ENCODE data around the gene PDLIM5.
"Not testable (repeated sequence)": the region's sequence is repeated elsewhere in the genome, so short reads cannot be mapped to it uniquely, and the experiment has no call there.

The PDLIM5 gene

DNA sequence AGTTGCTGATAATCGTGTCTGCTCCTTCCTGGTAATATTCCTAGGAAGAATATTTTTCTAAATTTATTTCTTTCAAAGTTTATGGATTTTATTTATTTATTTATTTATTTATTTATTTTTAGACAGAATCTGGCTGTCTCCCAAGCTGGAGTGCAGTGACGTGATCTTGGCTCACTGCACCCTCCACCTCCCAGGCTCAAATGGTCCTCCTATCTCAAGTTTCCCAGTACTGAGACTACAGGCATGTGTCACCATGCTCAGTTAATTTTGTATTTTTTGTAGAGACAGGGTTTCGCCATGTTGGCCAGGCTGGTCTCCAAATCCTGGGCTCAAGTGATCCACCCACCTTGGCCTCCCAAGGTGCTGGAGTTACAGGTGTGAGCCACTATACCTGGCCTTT, 48.9 kb downstream of the PDLIM5 start:
- no peak for DNase-seq

DNA sequence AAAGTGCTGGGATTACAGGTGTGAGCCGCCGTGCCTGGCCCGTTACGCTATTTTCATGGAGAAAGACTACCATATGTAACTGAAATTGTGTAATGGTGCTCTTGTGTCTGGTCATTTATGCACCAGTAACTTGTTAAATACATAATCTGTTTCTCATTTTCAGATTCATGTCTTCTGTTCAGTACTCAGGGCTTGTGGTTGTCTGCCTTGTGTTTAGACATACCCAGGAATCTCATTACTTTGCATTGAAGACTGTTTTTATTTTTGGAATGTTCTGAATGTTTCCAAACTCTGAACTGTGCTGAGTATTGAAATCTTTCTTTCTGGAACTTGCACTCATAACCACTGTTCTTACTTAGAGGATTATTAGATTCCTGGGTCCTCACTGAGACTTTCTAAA, 52.8 kb downstream of the PDLIM5 start:
- no peak for DNase-seq

DNA sequence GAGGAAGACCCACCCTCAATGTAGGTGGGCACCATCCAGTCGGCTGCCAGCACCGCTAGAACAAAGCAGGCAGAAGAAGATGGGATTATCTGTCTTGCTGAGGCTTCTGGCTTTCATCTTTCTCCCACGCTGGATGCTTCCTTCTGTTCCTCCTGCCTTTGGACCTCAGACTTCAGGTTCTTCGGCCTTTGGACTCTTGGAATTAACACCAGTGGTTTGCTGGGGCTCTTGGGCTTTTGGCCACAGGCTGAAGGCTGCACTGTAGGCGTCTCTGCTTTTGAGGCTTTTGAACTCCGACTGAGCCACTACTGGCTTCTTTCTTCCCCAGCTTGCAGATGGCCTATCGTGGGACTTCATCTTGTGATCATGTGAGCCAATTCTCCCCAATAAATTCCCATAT, 55.1 kb downstream of the PDLIM5 start:
- DNase-seq: no peak

DNA sequence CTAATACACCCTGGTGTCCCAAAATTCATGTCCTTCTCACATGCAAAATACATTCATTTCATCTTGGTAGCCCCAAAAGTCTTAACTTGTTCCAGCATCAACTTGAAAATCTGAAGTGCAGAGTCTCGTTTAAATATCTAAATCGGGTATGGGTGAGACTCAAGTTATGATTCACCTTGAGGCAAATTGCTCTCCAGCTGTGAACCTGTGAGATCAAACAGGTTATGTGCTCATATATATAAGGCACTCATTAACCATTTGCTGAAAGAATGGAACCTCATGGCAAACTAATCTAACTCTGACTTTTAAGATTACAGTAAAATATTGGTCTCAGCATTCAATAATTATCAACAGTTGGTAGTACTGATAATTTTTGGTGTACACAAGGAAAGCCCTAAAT, 55.5 kb downstream of the PDLIM5 start:
- no peak for DNase-seq

DNA sequence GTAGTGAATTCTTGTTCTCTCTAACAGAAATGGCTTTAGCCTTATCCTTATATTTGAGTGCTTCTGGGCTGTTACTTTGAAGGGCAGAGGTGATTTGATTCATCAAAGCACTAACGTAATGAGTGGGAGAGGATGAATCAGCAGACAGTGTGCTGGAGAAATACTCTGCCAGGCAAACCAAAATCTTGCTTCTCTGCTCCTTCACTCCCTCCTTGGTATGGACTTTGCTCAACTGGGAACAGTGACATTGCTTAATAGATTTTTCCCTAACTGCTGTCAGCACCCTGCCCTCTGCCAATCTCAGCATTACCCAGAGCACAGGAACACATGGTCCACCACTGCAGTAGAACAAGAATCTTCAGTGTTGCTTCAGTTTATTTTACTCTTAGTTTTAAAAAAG, 56.0 kb downstream of the PDLIM5 start:
- no peak for DNase-seq

DNA sequence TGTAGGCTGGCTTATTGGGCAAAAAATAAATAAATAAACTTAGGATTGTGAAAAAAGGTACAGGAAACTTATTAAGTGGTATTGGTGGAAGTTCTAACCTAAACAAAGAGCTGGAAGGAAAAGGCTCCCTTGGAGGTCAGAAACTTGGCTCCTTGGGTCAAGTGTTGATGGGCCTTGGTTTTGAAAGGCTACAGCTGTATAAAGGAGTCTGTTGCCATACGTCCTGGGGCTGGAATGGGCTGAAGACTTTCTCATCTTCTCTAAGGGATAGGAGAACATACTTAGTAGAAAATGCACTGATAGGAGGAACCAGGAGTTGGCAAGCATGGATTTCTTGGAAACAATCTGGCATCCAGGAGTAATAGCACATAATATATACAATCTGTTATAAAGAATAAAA, 56.6 kb downstream of the PDLIM5 start:
- no peak for DNase-seq

DNA sequence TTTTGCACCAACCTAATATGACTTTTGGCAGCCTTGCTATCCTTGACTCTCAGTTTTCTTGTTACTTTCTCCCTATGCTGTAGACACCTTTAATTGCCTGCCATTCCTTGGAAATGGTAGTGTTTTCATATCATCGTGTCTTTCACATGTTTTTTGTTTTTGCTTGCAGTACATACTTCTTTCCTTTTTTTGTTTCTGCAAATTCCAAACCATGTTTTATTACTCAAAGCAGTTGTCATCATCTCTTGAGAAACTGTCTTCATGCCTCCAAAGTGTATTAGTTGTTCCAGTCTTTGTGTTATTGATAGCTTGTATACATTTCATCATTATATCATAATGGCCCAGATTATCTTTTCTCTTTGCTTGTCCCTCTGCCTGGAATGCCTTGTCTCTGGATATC, 57.1 kb downstream of the PDLIM5 start:
- no peak for DNase-seq

DNA sequence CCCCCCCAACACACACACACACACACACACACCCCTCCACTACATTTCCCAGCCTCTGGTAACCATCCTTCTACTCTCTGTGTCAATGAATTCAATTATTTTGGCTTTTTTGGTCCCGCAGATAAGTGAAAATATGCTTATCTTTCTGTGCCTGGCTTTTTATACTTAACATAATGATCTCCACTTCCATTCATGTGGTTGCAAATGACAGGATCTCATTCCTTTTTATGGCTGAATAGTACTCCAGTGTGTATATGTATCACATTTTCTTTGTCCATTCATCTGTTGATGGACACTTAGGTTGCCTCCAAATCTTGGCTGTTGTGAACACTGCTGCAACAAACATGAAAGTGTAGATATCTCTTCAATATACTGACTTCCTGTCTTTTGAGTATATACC, 59.8 kb downstream of the PDLIM5 start:
- DNase-seq: no peak

DNA sequence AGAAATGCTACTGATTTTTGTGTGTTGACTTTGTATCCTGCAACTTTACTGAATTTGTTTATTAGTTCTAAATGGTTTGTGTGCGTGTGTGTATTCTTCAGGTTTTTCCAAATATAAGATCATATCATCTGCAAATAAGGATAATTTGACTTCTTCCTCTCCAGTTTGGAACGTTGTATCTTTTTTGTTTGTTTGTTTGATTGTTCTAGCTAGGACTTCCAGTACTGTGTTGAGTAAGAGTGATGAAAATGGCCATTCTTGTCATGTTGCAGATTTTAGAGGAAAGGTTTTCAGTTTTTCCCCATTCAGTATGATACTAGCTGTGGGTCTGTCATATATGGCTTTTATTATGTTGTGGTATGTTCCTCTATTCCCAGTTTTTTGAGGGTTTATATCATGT, 61.8 kb downstream of the PDLIM5 start:
- DNase-seq: not testable (repeated sequence)

DNA sequence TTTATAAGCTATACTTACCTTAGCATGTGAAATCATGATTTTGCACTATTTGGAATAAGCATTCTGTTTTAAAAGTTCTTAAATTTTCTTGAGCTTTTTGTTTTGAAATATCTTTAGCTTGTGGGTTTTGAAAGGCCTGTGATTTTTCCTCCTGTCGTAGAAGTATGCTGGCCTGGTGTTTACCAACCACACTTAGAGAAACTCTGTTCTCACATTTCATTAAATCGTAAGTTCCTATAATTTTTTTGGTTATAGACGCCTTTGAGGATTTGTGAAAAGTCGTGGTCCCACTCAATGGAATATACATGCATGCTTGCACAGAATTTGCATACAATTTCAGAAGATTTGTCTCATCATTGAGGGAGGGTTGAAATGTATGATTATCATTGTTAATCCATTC, 63.6 kb downstream of the PDLIM5 start:
- no peak for DNase-seq

DNA sequence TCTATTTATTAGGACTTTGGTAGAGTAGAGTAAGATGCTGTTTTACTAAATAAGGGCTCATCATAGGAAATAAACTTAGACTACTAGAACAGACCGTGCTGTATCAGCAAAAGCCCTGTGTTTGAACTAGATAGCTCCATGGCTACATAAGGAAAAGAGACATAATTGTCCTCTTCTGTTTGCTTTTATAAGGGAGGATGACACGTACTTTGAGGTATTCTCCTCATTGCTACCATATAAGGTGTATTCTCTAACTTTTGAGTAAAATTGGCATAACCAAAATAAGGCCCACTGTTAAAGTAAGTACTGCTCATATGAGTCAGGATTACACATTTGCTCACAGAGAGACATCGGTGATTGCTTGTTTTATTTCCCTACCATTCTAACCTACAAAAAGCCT, 64.3 kb downstream of the PDLIM5 start:
- no peak for DNase-seq

DNA sequence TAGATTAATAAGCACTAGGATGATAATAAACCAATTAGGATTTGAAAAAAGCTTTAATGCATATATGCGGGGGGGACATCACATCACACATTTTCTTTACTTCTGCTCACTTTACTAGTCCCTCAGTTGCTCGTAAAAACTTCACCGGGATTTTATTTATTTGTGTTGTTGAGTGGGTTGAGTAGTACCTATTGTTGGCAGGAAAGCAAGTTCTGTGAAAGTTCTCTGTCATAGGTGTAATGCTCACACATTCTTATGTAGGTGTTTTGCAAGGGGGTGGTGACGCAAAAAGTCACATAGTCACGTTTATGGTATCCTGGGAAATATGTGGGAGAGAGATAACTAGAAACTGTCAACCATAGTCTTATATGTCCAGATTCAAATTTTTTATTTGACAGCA, 65.3 kb downstream of the PDLIM5 start:
- DNase-seq: no peak

DNA sequence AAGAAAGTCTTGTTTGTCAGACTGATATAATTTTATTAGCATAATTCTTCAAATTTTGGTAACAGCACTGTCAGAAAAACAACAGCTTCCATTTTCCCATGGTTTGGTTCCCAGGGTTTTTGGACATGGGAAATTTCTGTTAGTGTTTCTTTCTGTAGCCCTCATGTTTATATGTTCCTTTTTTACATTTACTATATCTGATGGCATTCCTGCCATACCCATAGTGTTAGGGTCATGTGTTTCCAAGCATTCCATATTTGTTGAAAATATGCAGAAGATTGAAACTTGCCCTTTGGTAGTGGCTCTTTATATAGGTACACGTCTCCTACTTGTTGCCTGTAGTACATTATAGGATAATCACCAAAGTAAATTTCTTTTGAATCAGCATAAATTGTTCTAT, 65.8 kb downstream of the PDLIM5 start:
- no peak for DNase-seq

DNA sequence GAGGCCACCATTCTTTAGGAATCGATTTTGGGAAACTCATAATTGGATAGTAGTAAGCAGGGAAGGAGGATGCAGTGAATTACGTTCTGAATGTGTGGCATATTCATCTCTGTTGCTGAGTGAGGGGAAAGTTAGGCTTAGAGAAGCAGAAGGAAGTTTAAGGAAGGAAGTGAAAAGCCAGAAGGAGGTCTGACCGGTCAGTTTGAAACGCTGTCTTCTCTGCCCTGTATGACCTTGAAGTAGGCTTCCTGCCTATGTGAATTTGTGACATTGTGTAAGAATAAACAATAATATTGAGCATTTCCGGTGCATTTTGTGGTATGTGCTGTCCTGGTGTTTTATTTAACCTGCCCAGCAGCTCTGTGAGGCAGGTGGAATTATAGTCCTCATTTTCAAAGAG, 67.3 kb downstream of the PDLIM5 start:
- no peak for DNase-seq

DNA sequence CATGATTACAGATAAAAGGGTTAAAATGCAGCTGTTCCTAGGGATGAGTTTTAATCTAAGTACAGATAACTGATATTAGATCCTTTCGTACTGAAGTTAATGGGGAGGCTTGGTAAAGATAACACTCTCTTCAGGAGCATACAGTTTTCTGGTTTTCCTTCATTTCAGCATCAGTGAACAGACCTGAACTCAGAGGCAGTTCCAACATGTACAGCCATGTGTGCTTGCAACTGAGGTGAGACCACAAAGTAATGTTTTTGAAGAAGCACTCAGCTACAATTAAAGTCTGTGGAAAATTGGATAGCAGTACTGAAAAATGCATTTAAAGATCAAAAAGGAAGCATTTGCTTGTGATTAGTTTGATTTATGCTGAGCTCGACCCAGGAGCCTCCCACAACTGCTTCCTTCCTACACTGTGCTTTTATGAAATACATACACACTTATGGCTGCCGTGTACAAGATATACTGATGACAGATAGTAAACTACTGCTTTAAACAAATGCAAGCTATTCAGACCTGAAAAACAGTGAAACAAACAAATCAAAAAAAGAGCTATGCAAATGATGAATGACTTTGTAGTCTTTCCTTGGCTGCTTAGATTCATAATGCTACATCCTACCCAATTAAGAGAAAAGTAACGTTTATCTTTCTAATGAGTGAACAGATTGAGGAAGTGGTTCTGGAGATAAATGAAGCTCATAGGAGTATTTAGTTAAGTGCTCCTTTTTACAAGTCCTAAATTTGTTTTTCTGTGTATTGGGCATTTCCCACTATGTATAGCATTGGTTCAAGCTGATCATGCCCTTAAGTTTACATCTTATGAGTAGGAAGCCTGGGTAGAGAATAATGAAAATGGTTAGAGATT, 68.4 kb downstream of the PDLIM5 start:
- DNase-seq: no peak

DNA sequence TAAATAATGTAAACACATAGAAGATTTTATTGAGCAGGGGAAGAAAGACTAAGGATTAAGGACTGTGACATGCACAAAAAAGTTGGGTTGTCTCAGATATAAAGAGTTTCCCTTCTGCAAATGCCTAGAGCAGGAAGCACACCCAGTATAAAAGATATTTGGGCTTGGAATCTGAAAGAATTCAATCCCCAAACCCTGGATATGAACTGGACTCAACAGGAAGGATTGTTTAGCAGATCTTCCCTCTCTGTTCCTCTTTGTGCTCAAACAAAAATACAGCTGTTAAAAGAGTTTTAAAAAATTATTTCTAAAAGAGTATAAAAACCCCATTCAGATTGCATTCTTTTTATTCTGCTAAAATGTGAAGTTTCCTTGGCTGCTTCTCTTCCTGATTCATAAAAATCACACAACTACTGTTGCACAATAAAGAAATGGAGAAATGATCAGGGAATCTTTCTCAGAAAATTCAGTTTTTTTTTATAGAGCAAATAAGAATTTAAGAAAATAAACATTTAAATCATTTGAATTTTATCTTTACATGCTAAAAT, 71.4 kb downstream of the PDLIM5 start:
- DNase-seq: no peak

DNA sequence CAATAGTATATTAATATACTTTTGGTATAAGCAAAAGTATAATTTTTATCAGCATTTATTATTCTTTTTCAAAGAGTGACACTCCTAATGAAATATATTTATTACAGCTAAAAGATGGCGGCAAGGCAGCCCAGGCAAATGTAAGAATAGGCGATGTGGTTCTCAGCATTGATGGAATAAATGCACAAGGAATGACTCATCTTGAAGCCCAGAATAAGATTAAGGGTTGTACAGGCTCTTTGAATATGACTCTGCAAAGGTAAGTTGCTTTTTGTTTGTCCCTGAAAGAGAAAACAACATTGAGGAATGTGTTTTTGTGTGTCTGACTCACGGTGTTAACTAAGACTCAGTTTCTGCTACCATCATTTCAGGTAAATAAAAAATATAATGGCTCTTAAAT, 71.9 kb downstream of the PDLIM5 start:
- no peak for DNase-seq

DNA sequence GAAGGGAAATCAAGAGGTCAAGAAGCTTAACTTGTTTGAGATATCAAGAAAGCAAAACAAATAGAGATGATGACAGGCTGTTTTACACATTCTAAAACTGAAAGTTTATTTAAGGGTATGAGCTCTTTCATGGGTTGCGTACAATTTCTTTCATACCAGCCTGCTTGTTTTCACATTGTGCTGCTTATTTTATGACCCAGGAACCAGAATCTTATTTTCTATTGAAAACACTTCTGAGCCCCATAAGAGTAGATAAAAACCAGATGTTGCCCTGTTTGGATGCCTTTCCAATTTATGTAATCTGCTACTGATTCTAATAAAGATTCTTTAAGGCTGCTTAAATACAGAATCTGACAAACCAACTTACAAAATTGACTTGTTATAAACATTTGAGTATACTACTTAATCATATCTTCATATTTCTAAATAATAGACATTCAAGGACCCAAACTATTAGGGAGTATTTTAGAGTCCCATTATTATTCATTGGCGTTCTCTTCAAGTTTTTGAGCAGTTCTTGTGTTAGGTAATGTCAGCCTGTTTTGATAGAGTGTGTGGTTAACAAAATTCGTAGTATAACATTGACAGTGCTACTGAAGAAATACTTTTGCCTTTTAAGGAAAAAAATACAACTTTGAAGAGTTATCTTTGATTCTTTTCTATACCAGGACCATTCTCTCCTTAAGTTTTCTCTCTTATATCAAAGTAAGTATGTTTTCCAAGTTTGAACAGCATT, 74.4 kb downstream of the PDLIM5 start:
- no peak for DNase-seq

DNA sequence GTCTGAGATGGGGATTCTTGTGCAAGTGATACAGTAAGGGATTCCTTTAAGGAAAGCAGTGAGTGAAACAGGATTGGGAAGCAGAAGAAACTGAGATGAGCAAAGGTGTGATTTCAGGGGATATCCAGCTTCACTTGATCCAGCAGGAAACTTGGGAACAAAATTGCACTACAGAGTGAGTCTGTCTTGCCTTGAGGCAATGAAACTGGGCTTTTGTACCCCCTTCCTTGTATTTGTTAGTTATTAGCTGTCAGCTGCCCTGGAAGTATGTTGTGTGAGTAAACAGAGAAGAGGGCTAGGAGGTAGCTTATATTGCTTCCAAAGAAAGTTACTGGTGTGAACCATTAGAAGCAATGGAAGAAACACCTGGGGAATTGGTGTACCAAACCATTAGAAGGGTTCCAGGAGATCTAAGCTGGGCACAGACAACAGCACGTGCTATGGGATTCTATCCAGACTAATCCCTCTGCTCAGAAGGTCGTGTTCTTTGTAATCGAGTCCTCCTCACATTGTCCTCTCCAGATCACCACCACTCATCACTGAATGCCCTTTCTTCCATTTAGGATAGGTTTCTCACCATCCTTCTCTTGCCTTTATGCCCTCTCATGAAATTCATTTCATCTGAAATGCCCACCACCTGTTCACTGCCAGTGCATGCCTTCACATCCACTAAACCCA, 76.0 kb downstream of the PDLIM5 start:
- no peak for DNase-seq

DNA sequence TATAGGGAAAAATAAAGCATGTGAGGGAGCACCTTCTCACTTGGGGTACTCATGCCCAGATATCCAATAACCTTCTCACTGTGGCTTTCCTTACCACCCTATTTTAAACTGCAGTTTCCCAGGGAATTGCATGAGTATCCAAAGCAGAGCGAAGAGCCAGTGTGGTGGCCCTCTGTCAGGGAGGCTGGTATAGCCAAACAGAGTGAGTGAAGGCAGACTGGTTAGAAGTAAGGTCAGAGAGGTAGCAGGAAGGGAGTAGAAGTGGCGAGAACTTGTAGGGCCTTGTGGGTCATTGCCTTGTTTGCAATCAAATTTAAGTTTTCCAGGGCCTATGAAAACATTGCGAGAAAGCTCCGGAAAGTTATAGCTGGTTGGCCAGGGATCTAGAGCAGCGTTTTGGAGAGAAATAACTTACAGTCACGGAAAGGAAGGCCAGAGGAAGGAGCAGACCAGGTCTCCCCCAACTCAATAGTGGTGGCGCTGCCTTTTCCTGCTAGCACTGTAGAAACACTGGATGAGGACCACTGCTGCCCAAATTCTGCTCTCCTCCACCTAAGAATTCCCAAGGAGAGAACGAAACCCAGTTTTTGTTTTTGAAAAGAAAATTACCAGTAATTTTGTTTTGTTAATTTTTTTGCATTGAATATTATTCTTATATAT, 77.2 kb downstream of the PDLIM5 start:
- DNase-seq: no peak

DNA sequence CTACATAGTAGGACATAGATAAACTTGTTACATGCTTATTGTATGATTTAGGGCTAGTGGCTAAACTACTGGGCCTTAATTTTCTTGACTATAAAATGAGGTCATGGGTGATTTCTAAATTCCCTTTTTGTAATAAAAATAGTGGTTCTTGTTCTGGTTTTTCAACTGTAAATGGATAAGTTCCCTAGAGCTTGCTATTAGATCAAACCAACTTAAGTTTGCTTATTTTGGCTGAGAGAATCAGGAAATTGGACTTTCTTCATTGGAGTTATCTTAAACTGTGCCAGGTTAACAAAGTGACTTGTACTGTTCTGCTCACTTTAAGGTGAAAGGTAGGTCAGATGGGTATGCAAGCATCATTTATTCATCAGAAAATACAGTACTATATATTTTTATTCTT, 78.3 kb downstream of the PDLIM5 start:
- no peak for DNase-seq

DNA sequence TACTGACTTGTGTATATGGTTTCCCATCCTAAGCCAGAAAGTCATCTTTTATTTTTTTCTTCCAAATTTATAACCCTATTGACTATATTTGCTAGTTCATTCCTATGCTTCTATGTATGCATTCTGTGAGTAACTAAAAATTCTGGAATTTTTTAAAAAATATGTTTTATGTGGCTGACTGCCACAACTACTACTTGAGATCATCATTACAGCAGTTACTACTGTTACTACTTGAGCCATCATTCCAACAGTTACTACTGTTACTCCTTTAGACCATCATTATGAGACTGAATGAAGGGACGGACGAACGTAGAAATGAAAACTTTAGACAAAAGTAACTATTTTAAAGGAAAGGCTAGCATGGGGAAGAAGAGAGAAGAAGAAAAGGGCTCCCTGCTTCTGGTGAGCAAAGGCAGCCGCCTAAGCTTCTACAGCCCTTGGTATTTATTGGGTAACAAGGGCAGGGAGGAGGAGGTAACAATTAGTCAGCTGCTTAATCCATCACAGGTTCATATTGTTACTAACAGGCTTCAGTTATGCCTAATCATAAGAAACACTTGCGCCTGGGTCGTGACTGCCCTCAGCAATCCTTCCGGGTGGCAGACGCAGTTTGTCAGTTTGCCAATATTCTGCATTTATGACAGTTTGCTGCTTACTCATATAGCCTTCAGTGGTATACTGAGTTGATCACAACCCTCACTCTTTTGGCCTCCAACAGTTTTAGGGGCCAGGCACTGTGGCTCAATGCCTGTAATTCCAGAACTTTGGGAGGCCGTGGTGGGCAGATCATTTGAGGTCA, 80.4 kb downstream of the PDLIM5 start:
- DNase-seq: no peak
